M059J (cell line): ENCODE results near the gene RPP21. TPM values are rescaled to one million over a fixed set of nuclear protein-coding genes. Genes with fewer than 3 reads are reported as not detected.

Experiments
- DNase-seq: peaks from one replicate; pipeline ENCODE4 v3.0.0-alpha.2; 2012; ENCODE audit warnings: low read depth
- total RNA-seq: library from RNA; depleted of rRNA; stranded (reverse); fragments of >200 nt; shearing (Covaris generic); gene quantifications from 2 replicates; pipeline ENCODE4 v1.2.3, GENCODE V29; 2014; rRNA removed

Gene RPP21
- total RNA-seq, 1 experiment from 2014 or later = 156 TPM

DNA sequence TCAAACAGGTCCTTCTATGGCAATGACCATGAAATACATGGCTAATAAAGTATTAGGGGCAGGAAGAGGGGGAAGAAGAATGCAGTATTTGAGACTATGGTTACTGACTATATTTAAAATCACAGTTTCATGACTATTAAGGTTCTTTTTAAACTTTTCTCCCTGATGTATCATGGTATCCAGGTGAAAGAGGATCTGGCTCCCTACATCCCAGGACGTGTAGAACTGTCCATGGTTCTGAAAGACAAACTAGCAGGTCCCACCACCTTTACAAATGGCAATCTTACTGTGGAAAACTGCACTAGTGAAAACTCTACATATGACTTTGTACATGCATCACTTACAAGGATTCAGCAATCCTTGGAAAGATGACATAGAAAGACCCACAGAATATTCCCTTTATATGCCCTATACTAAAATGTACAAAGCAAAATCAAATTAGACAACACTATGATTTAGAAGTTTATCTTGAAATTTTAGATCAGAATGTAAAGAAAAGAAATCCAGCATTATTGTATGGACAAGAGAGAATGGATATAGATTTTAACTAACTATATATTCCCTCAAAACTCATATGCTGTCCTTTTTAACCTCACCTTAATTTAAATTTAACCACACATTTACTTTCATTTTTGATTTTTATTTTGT, 33.5 kb downstream of the RPP21 start:
- peak; percentile 53 for DNase-seq

- no peak for DNase-seq
These were observed 35.5 kb downstream of the RPP21 start for GRCh38 chr6:30380464-30380863.

DNA sequence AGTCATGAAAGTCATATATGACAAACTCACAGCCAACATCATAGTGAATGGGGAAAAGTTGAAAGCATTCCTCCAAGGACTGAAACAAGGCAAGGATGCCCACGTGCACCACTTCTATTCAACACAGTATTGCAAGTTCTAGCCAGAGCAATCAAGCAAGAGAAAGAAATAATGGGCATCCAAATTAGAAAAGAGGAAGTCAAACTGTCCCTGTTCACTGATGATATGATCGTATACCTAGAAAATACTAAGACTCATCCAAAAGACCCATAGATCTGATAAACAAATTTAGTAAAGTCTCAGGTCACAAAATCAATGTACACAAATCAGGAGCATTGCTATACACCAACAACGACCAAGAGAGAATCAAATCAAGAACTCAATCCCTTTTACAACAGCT, 41.2 kb downstream of the RPP21 start:
- DNase-seq = no peak

- DNase-seq = no peak
These were observed 46.3 kb downstream of the RPP21 start for GRCh38 chr6:30391240-30391639.

DNA sequence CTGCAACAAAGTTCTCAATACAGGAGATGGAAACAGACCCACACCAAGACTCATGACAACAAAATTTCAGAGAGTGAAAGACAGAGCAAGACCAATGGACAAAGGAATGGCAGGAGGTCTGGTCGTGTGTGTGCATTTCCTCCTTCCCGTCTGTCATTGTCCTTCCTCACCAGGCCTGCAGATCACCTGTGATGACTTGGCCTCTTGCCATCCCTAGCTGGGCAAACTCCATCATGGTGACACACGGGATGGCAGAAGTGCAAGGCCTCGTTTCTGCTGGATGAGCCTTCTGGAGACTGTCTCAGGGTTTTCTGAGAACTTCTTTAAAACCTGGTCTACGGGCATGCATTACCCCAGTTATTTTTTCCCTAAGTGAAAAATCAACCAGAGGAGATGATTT, 49.2 kb downstream of the RPP21 start:
- no peak for DNase-seq

Other genes starting within 250 kb of the RPP21 start
- not detected in 2 replicates for gene TRIM31, start 232.1 kb upstream of the RPP21 start, total RNA-seq
- not detected in 2 replicates for gene TRIM40, start 209.0 kb upstream of the RPP21 start, total RNA-seq
- gene TRIM10, start 183.9 kb upstream of the RPP21 start, total RNA-seq = not detected in 2 replicates
- not detected in 2 replicates for gene TRIM15, start 181.6 kb upstream of the RPP21 start, total RNA-seq
- gene TRIM26, start 131.8 kb upstream of the RPP21 start, total RNA-seq = 90.0 and 111 TPM in 2 replicates
- 18.0 and 26.8 TPM in 2 replicates for gene TRIM39, start 18.2 kb upstream of the RPP21 start, total RNA-seq
- 643 and 778 TPM in 2 replicates for gene HLA-E, start 144.4 kb downstream of the RPP21 start, total RNA-seq
- 45.4 and 57.4 TPM in 2 replicates for gene GNL1, start 211.3 kb downstream of the RPP21 start, total RNA-seq
- 21.2 and 45.8 TPM in 2 replicates for gene PRR3, start 212.1 kb downstream of the RPP21 start, total RNA-seq
- gene ABCF1, start 226.3 kb downstream of the RPP21 start, total RNA-seq = 56.3 and 95.3 TPM in 2 replicates